ENCODE results near the gene FAM161A. TPM values are rescaled to one million over a fixed set of nuclear protein-coding genes. Genes with fewer than 3 reads are reported as not detected.
A peak's percentile ranks its signal among the peaks of the same experiment; 100 is the strongest.
"Not testable (repeated sequence)": the region's sequence is repeated elsewhere in the genome, so short reads cannot be mapped to it uniquely, and the experiment has no call there.

Gene FAM161A
- total and polyA plus RNA-seq, 5 donors from 2014 or later = 0.74 to 2.2 (median 1.8) TPM

- no peaks in the 10 kb centered on the region for H3K9me3 ChIP-seq (ENCODE audit: control insufficient read depth in 2 of 2, low read length in 2 of 2)
- peak overlapping the region in 2 of 3 donors; percentile 91 to 95 for H3K27ac Mint-ChIP-seq
- no peaks in the 10 kb centered on the region for H3K27me3 Mint-ChIP-seq
- DNase-seq (no peak), ATAC-seq (ENCODE audit: low read depth in 2 of 2) (no peak)
- no peak overlapping the region for H3K27ac ChIP-seq (ENCODE audit: insufficient read depth, low read length, poor library complexity, severe bottlenecking)
- no peaks in the 10 kb centered on the region for H3K27me3 ChIP-seq (ENCODE audit: control insufficient read depth, insufficient read depth, low read length)
- H3K36me3 ChIP-seq (ENCODE audit: control insufficient read depth, insufficient read depth, low read length) = no peaks in the 10 kb centered on the region
- H3K4me3 ChIP-seq (ENCODE audit: low read depth, low read length) = peak overlapping the region; percentile 96
- H3K4me1 ChIP-seq (ENCODE audit: control insufficient read depth, insufficient read depth, low read length, poor library complexity, severe bottlenecking) = peaks cover 12% of the 10 kb centered on the region
- peak overlapping the region; percentile 85 to 97 (median 94) for H3K4me3 Mint-ChIP-seq
- H3K36me3 Mint-ChIP-seq = no peaks in the 10 kb centered on the region
- peaks cover 0 to 32% (median 17%) of the 10 kb centered on the region in 4 donors for H3K4me1 Mint-ChIP-seq
- H3K9me3 Mint-ChIP-seq = no peaks in the 10 kb centered on the region
Measured at GRCh38 chr2:61855318-61855613, 1.4 kb upstream of the FAM161A start.

GRCh38 chr2:61854564-61855317, 881 bp upstream of the FAM161A start:
- H3K4me1 Mint-ChIP-seq = peaks cover 0 to 32% (median 17%) of the 10 kb centered on the region in 4 donors
- Histone ChIP-seq H3K27me3 (ENCODE audit: control insufficient read depth, insufficient read depth, low read length) (no peaks in the 10 kb centered on the region), H3K4me1 (ENCODE audit: control insufficient read depth, insufficient read depth, low read length, poor library complexity, severe bottlenecking) (peaks cover 12% of the 10 kb centered on the region), H3K36me3 (ENCODE audit: control insufficient read depth, insufficient read depth, low read length) (no peaks in the 10 kb centered on the region), H3K27ac (ENCODE audit: insufficient read depth, low read length, poor library complexity, severe bottlenecking) (peak overlapping the region; percentile 79), H3K4me3 (ENCODE audit: low read depth, low read length) (peak overlapping the region; percentile 96), H3K9me3 (ENCODE audit: control insufficient read depth in 2 of 2, low read length in 2 of 2) (no peaks in the 10 kb centered on the region)
- H3K4me3 Mint-ChIP-seq = peak overlapping the region; percentile 94 to 99 (median 96)
- peak; percentile 87 to 99 (median 95) for DNase-seq
- ATAC-seq (ENCODE audit: low read depth in 2 of 2) = peak; percentile 94 to 95
- peak overlapping the region; percentile 91 to 98 (median 95) for H3K27ac Mint-ChIP-seq
- H3K9me3 Mint-ChIP-seq = no peaks in the 10 kb centered on the region
- no peaks in the 10 kb centered on the region for H3K27me3 Mint-ChIP-seq
- H3K36me3 Mint-ChIP-seq = no peaks in the 10 kb centered on the region

GRCh38 chr2:61853086-61853846, 594 bp downstream of the FAM161A start:
- peak in 1 of 2 donors; percentile 4 for ATAC-seq (ENCODE audit: low read depth in 2 of 2)

GRCh38 chr2:61851270-61851669, 2.6 kb downstream of the FAM161A start:
- not testable (repeated sequence) for H3K36me3 ChIP-seq (ENCODE audit: control insufficient read depth, insufficient read depth, low read length); H3K36me3 Mint-ChIP-seq; ATAC-seq (ENCODE audit: low read depth in 2 of 2); H3K27me3 Mint-ChIP-seq; H3K4me3 ChIP-seq (ENCODE audit: low read depth, low read length); H3K4me3 Mint-ChIP-seq; H3K27ac Mint-ChIP-seq; H3K9me3 ChIP-seq (ENCODE audit: control insufficient read depth in 2 of 2, low read length in 2 of 2); H3K27ac ChIP-seq (ENCODE audit: insufficient read depth, low read length, poor library complexity, severe bottlenecking); H3K9me3 Mint-ChIP-seq; DNase-seq; H3K27me3 ChIP-seq (ENCODE audit: control insufficient read depth, insufficient read depth, low read length)
- H3K4me1 ChIP-seq (ENCODE audit: control insufficient read depth, insufficient read depth, low read length, poor library complexity, severe bottlenecking) = peaks cover 12% of the 10 kb centered on the region
- H3K4me1 Mint-ChIP-seq = peaks cover 0 to 26% (median 8%) of the 10 kb centered on the region in 4 donors

More at GRCh38 chr2:61853086-61853846, 594 bp downstream of the FAM161A start:
- no peaks in the 10 kb centered on the region for H3K9me3 ChIP-seq (ENCODE audit: control insufficient read depth in 2 of 2, low read length in 2 of 2)
- no peaks in the 10 kb centered on the region for H3K36me3 ChIP-seq (ENCODE audit: control insufficient read depth, insufficient read depth, low read length)
- Mint-ChIP-seq H3K36me3 (no peaks in the 10 kb centered on the region), H3K27me3 (no peaks in the 10 kb centered on the region), H3K9me3 (no peaks in the 10 kb centered on the region), H3K4me3 (peak overlapping the region; percentile 94 to 99 (median 96)), H3K4me1 (peaks cover 0 to 32% (median 17%) of the 10 kb centered on the region in 4 donors), H3K27ac (peak overlapping the region; percentile 60 to 91 (median 90))
- peak overlapping the region; percentile 96 for H3K4me3 ChIP-seq (ENCODE audit: low read depth, low read length)
- H3K4me1 ChIP-seq (ENCODE audit: control insufficient read depth, insufficient read depth, low read length, poor library complexity, severe bottlenecking) = peaks cover 12% of the 10 kb centered on the region
- peak in 2 of 3 donors; percentile 9 to 44 for DNase-seq
- H3K27ac ChIP-seq (ENCODE audit: insufficient read depth, low read length, poor library complexity, severe bottlenecking) = peak overlapping the region; percentile 79
- H3K27me3 ChIP-seq (ENCODE audit: control insufficient read depth, insufficient read depth, low read length) = no peaks in the 10 kb centered on the region

GRCh38 chr2:61845320-61845719, 8.5 kb downstream of the FAM161A start:
- H3K27ac Mint-ChIP-seq = peak overlapping the region in 1 of 3 donors; percentile 14
- no peaks in the 10 kb centered on the region for H3K27me3 ChIP-seq (ENCODE audit: control insufficient read depth, insufficient read depth, low read length)
- peaks cover 7% of the 10 kb centered on the region for H3K36me3 Mint-ChIP-seq
- no peak overlapping the region for H3K27ac ChIP-seq (ENCODE audit: insufficient read depth, low read length, poor library complexity, severe bottlenecking)
- H3K4me1 ChIP-seq (ENCODE audit: control insufficient read depth, insufficient read depth, low read length, poor library complexity, severe bottlenecking) = no peaks in the 10 kb centered on the region
- no peaks in the 10 kb centered on the region for H3K9me3 ChIP-seq (ENCODE audit: control insufficient read depth in 2 of 2, low read length in 2 of 2)
- H3K9me3 Mint-ChIP-seq = no peaks in the 10 kb centered on the region
- DNase-seq (no peak), ATAC-seq (ENCODE audit: low read depth in 2 of 2) (no peak)
- no peak overlapping the region for H3K4me3 ChIP-seq (ENCODE audit: low read depth, low read length)
- H3K4me1 Mint-ChIP-seq = no peaks in the 10 kb centered on the region
- H3K36me3 ChIP-seq (ENCODE audit: control insufficient read depth, insufficient read depth, low read length) = no peaks in the 10 kb centered on the region
- H3K27me3 Mint-ChIP-seq = no peaks in the 10 kb centered on the region
- H3K4me3 Mint-ChIP-seq = no peak overlapping the region

GRCh38 chr2:61841286-61841685, 12.6 kb downstream of the FAM161A start:
- Histone ChIP-seq H3K27me3 (ENCODE audit: control insufficient read depth, insufficient read depth, low read length) (no peaks in the 10 kb centered on the region), H3K4me1 (ENCODE audit: control insufficient read depth, insufficient read depth, low read length, poor library complexity, severe bottlenecking) (no peaks in the 10 kb centered on the region), H3K36me3 (ENCODE audit: control insufficient read depth, insufficient read depth, low read length) (no peaks in the 10 kb centered on the region), H3K27ac (ENCODE audit: insufficient read depth, low read length, poor library complexity, severe bottlenecking) (no peak overlapping the region), H3K9me3 (ENCODE audit: control insufficient read depth in 2 of 2, low read length in 2 of 2) (no peaks in the 10 kb centered on the region), H3K4me3 (ENCODE audit: low read depth, low read length) (no peak overlapping the region)
- no peaks in the 10 kb centered on the region for H3K27me3 Mint-ChIP-seq
- H3K9me3 Mint-ChIP-seq = no peaks in the 10 kb centered on the region
- H3K27ac Mint-ChIP-seq = peak overlapping the region in 1 of 3 donors; percentile 48
- ATAC-seq (ENCODE audit: low read depth in 2 of 2) (no peak), DNase-seq (no peak)
- H3K36me3 Mint-ChIP-seq = peaks cover 7% of the 10 kb centered on the region
- no peaks in the 10 kb centered on the region for H3K4me1 Mint-ChIP-seq
- H3K4me3 Mint-ChIP-seq = no peak overlapping the region

- Histone ChIP-seq H3K36me3 (ENCODE audit: control insufficient read depth, insufficient read depth, low read length) (no peaks in the 10 kb centered on the region), H3K4me3 (ENCODE audit: low read depth, low read length) (no peak overlapping the region), H3K27ac (ENCODE audit: insufficient read depth, low read length, poor library complexity, severe bottlenecking) (no peak overlapping the region), H3K4me1 (ENCODE audit: control insufficient read depth, insufficient read depth, low read length, poor library complexity, severe bottlenecking) (no peaks in the 10 kb centered on the region), H3K9me3 (ENCODE audit: control insufficient read depth in 2 of 2, low read length in 2 of 2) (no peaks in the 10 kb centered on the region), H3K27me3 (ENCODE audit: control insufficient read depth, insufficient read depth, low read length) (no peaks in the 10 kb centered on the region)
- no peaks in the 10 kb centered on the region for H3K27me3 Mint-ChIP-seq
- no peak overlapping the region for H3K27ac Mint-ChIP-seq
- no peaks in the 10 kb centered on the region for H3K4me1 Mint-ChIP-seq
- peaks cover 14% of the 10 kb centered on the region for H3K36me3 Mint-ChIP-seq
- ATAC-seq (ENCODE audit: low read depth in 2 of 2) (no peak), DNase-seq (no peak)
- no peak overlapping the region for H3K4me3 Mint-ChIP-seq
- H3K9me3 Mint-ChIP-seq = peaks cover 0 to 2% (median 0%) of the 10 kb centered on the region in 7 donors
Measured at GRCh38 chr2:61834893-61835292, 19.0 kb downstream of the FAM161A start.
